Measurements from ENCODE around the gene MPI.
"Not testable (repeated sequence)": the region's sequence is repeated elsewhere in the genome, so short reads cannot be mapped to it uniquely, and the experiment has no call there.

Gene MPI

GRCh38 chr15:74933573-74933972 lies 43.7 kb downstream of the MPI start:
- DNase-seq (ENCODE audit: low read depth in 2 of 2), result no peak

DNA sequence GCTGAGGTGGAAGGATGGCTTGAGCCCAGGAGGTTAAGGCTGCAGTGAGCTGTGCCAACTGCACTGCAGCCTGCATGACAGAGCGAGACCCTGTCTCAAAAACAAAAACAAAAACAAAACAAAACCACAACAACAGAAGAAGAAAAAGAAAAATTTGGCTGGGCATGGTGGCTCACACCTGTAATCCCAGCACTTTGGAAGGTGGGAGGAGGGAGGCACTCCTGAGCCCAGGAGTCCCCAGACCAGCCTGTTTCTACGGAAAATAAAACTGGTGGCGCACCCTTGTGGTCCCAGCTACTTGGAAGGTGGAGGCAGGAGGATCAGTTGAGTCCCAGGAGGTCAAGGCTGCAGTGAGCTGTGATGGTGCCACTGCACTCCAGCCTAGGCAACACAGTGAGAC lies 45.4 kb downstream of the MPI start:
- DNase-seq (ENCODE audit: low read depth in 2 of 2), result not testable (repeated sequence)

DNA sequence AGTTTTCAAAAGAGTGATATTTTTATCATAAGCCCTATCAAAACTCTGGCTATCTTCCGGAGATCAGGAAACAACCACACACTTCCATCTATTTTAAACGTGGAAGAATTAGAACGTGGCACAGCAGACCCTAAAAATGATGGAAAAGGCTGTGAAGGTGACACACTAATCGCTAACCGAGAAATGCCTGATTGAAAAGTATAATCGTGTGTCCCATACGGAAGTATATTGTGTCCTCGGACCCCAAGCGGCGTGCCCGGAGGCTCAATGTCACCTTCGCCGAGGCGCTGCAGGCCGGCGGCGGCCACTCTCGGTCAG lies 47.4 kb downstream of the MPI start:
- no peak for DNase-seq (ENCODE audit: low read depth in 2 of 2)

DNA sequence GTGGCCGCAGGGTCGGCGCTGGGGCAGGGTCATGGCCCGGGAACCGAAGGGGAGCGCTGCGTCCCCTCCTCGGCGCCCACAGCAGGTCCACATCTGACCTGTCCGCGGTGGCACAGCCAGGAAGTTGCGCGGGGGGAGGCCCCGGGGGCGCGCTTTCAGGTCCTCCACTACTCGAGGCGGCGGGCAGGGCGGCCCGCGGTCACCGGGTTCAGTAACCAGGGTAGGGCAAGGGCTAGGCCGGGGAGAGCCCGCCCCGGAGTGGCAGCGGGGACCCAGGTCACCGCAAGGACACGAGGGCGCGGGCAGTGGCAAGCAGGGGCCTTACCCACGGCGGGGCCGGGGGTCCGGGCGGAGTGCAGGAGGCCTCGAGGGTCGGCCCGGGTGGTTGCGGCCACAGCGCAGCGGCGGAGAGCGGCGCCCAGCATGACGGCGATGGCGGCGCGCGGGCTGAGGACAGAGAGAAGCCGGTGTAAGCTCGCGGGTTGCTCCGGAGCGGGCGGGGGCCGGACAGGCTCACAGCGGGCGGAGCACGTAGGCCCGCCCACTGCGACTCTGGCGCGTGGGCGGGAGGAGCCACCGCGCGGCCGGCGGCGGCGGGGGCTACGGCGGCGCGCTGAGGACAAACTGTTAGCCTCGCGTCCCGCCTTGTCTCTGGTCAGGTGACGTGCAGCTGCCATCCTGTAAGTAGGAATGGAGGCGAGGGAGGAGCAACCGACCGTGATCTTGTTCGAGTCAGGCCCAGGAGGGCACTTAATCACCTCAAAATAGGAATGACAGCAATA lies 47.9 kb downstream of the MPI start, which contains the start of gene COX5A:
Gene COX5A (minus strand): TSS at position 484 of the 782 bp plus-strand sequence. CDS start 59 bp downstream, at position 425.
- peak; percentile 83 to 91 for DNase-seq (ENCODE audit: low read depth in 2 of 2)

- DNase-seq (ENCODE audit: low read depth in 2 of 2), result peak; percentile 46 to 74
Observed at GRCh38 chr15:74950078-74950908, 60.5 kb downstream of the MPI start.

- no peak for DNase-seq (ENCODE audit: low read depth in 2 of 2)
Observed at GRCh38 chr15:74951006-74951405, 61.2 kb downstream of the MPI start.

All from stimulated activated CD8-positive, alpha-beta memory T cell treated with anti-CD3 and anti-CD28 coated beads, Interleukin-7, amount 100 ng/mL, for 4 hours (primary cell).